GM23338 (cell line): Measurements from ENCODE around the gene BDKRB1. TPM values are rescaled to one million over a fixed set of nuclear protein-coding genes. Genes with fewer than 3 reads are reported as not detected.

Experiments
- ATAC-seq: fragments of 200-7000 bp; cut with Tn5 transposase; 3 replicates; pipeline ENCODE4 v1.9.1; 2020
- DNase-seq: peaks from one replicate; pipeline ENCODE4 v3.0.0-alpha.2; 2015; ENCODE audit warnings: low spot score
- H2AFZ ChIP-seq: fragments of 200-600 bp; sonication (generic); 2 replicates; pipeline ENCODE4 v1.8.0; 2016; ENCODE audit warnings: antibody characterized with exemption, mild to moderate bottlenecking, moderate library complexity
- H3F3A ChIP-seq: fragments of 200-600 bp; sonication (generic); replicated peaks from 2 replicates; pipeline ENCODE4 v1.8.0; 2017; ENCODE audit warnings: antibody characterized with exemption, mixed run types, low read depth
- H3K27ac ChIP-seq: fragments of 200-600 bp; sonication (generic); 2 replicates; pipeline ENCODE4 v1.6.1; 2016; ENCODE audit warnings: low read depth
- H3K27me3 ChIP-seq: fragments of 200-600 bp; sonication (generic); 2 replicates; pipeline ENCODE4 v1.8.0; 2016; ENCODE audit warnings: mild to moderate bottlenecking, mixed run types, moderate library complexity; ENCODE audit not compliant: insufficient read depth
- H3K36me3 ChIP-seq: fragments of 200-600 bp; sonication (generic); 2 replicates; pipeline ENCODE4 v1.8.0; 2016; ENCODE audit warnings: mild to moderate bottlenecking; ENCODE audit not compliant: insufficient read depth
- H3K4me1 ChIP-seq: fragments of 200-600 bp; sonication (generic); 2 replicates; pipeline ENCODE4 v1.8.0; 2016; ENCODE audit warnings: mild to moderate bottlenecking, moderate library complexity; ENCODE audit not compliant: insufficient read depth
- H3K4me2 ChIP-seq: fragments of 200-600 bp; sonication (generic); 2 replicates; pipeline ENCODE4 v1.7.1; 2017; ENCODE audit warnings: mixed run types
- H3K4me3 ChIP-seq: fragments of 200-600 bp; sonication (generic); 2 replicates; pipeline ENCODE4 v1.6.1; 2016; ENCODE audit warnings: mixed run types
- H3K79me2 ChIP-seq: fragments of 200-600 bp; sonication (generic); replicated peaks from 2 replicates; pipeline ENCODE4 v1.8.0; 2017; ENCODE audit warnings: mild to moderate bottlenecking; ENCODE audit not compliant: insufficient read depth
- H3K9me2 ChIP-seq: fragments of 200-600 bp; sonication (generic); 2 replicates; pipeline ENCODE4 v1.8.0; 2017; ENCODE audit not compliant: insufficient read depth
- H4K20me1 ChIP-seq: fragments of 200-600 bp; sonication (generic); replicated peaks from 2 replicates; pipeline ENCODE4 v1.8.0; 2017; ENCODE audit warnings: mild to moderate bottlenecking; ENCODE audit not compliant: insufficient read depth
- H3K27ac Mint-ChIP-seq: 2 replicates; pipeline ENCODE4 v1.8.0; 2020; ENCODE audit warnings: inconsistent platforms, mild to moderate bottlenecking, moderate library complexity, mixed read lengths
- H3K27me3 Mint-ChIP-seq: 3 replicates; pipeline ENCODE4 v1.8.0; 2022; ENCODE audit warnings: low read depth, mild to moderate bottlenecking, moderate library complexity, mixed read lengths, inconsistent platforms; ENCODE audit not compliant: insufficient read depth, poor library complexity
- H3K36me3 Mint-ChIP-seq: 3 replicates; pipeline ENCODE4 v1.8.0; 2021; ENCODE audit warnings: low read depth, mild to moderate bottlenecking, inconsistent platforms, moderate library complexity, mixed read lengths
- H3K4me1 Mint-ChIP-seq: 3 replicates; pipeline ENCODE4 v1.8.0; 2020; ENCODE audit warnings: mild to moderate bottlenecking, inconsistent platforms, mixed read lengths
- H3K4me3 Mint-ChIP-seq: 3 replicates; pipeline ENCODE4 v1.8.0; 2021; ENCODE audit warnings: moderate library complexity, mild to moderate bottlenecking, inconsistent platforms, mixed read lengths
- H3K9me3 Mint-ChIP-seq: 3 replicates; pipeline ENCODE4 v1.8.0; 2020; ENCODE audit warnings: moderate library complexity, mild to moderate bottlenecking, inconsistent platforms, mixed read lengths
- CREB1 ChIP-seq: fragments of 250-450 bp; sonication (Bioruptor Pico); IDR thresholded peaks from 2 replicates; pipeline ENCODE4 v1.5.0; 2020; ENCODE audit warnings: low read depth, mild to moderate bottlenecking, moderate library complexity
- CTCF ChIP-seq, 2 experiments: fragments of 200-600 bp in 1 of 2; sonication (generic) in 1 of 2; conservative IDR thresholded peaks; 2 replicates each; pipeline versions ENCODE4 v1.5.1 to v1.6.1; 2016 to 2017; ENCODE audit warnings: antibody characterized with exemption in 2 of 2, low read depth in 2 of 2, mild to moderate bottlenecking in 2 of 2, moderate library complexity in 1 of 2
- EZH2 ChIP-seq: fragments of 200-600 bp; sonication (generic); IDR thresholded peaks from one replicate; pipeline ENCODE4 v1.8.0; 2017; ENCODE audit warnings: antibody characterized with exemption, mild to moderate bottlenecking, low read depth; ENCODE audit not compliant: unreplicated experiment
- EZH2phosphoT487 ChIP-seq: fragments of 200-600 bp; sonication (generic); IDR thresholded peaks from one replicate; pipeline ENCODE4 v1.8.1; 2018; ENCODE audit warnings: antibody characterized with exemption; ENCODE audit not compliant: unreplicated experiment
- JUNB ChIP-seq: IDR thresholded peaks from one replicate; pipeline ENCODE4 v1.6.1; 2016; ENCODE audit warnings: antibody characterized with exemption; ENCODE audit not compliant: unreplicated experiment
- NANOG ChIP-seq: IDR thresholded peaks from 2 replicates; pipeline ENCODE4 v1.6.1; 2016; ENCODE audit warnings: antibody characterized with exemption, borderline replicate concordance
- STAT1 ChIP-seq: IDR thresholded peaks from one replicate; pipeline ENCODE4 v1.6.1; 2016; ENCODE audit warnings: antibody characterized with exemption; ENCODE audit not compliant: unreplicated experiment
- ZNF331 ChIP-seq: fragments of 250-450 bp; sonication (Bioruptor Pico); IDR thresholded peaks from 2 replicates; pipeline ENCODE4 v1.5.0; 2020; ENCODE audit warnings: low read depth, mild to moderate bottlenecking, moderate library complexity
- polyA plus RNA-seq: library from polyadenylated mRNA; unstranded; fragments of >200 nt; fragmentation: Nextera tagmentation; extraction: Ambion mirVana; gene quantifications from 2 replicates; pipeline ENCODE4 v1.2.1, GENCODE V29; 2016
- total RNA-seq: library from RNA; depleted of rRNA; stranded (reverse); fragments of >200 nt; shearing (Covaris generic); gene quantifications from 2 replicates; pipeline ENCODE4 v1.2.3, GENCODE V29; 2014

BDKRB1 gene
- total and polyA plus RNA-seq, 2 experiments from 2014 or later, result not detected

- Histone ChIP-seq H3K27ac (no peak overlapping the region), H4K20me1 (no peaks in the 10 kb centered on the region), H3K9me2 (no peaks in the 10 kb centered on the region), H3K36me3 (0 out of 2 replicates have a peak, but pooled peaks cover 2% of the 10 kb centered on the region), H3F3A (no peaks in the 10 kb centered on the region), H3K4me1 (no peaks in the 10 kb centered on the region), H3K4me2 (no peak overlapping the region), H3K79me2 (no peaks in the 10 kb centered on the region), H2AFZ (no peak overlapping the region), H3K27me3 (no peaks in the 10 kb centered on the region), H3K4me3 (no peak overlapping the region)
- DNase-seq (peak; percentile 81), ATAC-seq (peak; percentile 99)
- TF ChIP-seq ZNF331 (CRISPR knock-in tag) (no peak), CTCF (conservative IDR thresholded peaks at IDR 0.05; ENCODE audit: low read depth in 2 of 2) (peak; percentile 53 to 62), NANOG (no peak)
- no peak overlapping the region for H3K4me3 Mint-ChIP-seq
- 0 out of 2 replicates have a peak overlapping the region, but pooled peaks have one; percentile 49 for H3K27ac Mint-ChIP-seq
- peaks cover 2% of the 10 kb centered on the region for H3K27me3 Mint-ChIP-seq
- H3K4me1 Mint-ChIP-seq, result peaks cover 5% of the 10 kb centered on the region; the same call in 2 of the 3 replicates
- H3K9me3 Mint-ChIP-seq, result no peaks in the 10 kb centered on the region
- no peaks in the 10 kb centered on the region for H3K36me3 Mint-ChIP-seq
Measured at GRCh38 chr14:96304956-96305355, 48.9 kb downstream of the BDKRB1 start.

- TF ChIP-seq JUNB, result no peak
- no peak for TF ChIP-seq EZH2phosphoT487
- TF ChIP-seq NANOG, result no peak
- TF ChIP-seq EZH2, result no peak
- no peak for TF ChIP-seq CREB1 (CRISPR knock-in tag)
- no peak for TF ChIP-seq STAT1
- 0 out of 4 replicates have a peak, but pooled peaks of 1 of the 2 experiments have one; percentile 24 for TF ChIP-seq CTCF (conservative IDR thresholded peaks at IDR 0.05; ENCODE audit: low read depth in 2 of 2)
- Histone ChIP-seq H3K4me1 (no peaks in the 10 kb centered on the region), H3F3A (no peaks in the 10 kb centered on the region), H3K4me2 (no peak overlapping the region), H4K20me1 (no peaks in the 10 kb centered on the region; the same call in 1 of the 2 replicates), H3K27me3 (no peaks in the 10 kb centered on the region), H3K79me2 (no peaks in the 10 kb centered on the region), H3K9me2 (no peaks in the 10 kb centered on the region), H3K27ac (no peak overlapping the region), H3K36me3 (0 out of 2 replicates have a peak, but pooled peaks cover 2% of the 10 kb centered on the region), H3K4me3 (no peak overlapping the region), H2AFZ (no peak overlapping the region)
- Mint-ChIP-seq H3K4me1 (peaks cover 5% of the 10 kb centered on the region; the same call in 2 of the 3 replicates), H3K27ac (no peak overlapping the region), H3K27me3 (peaks cover 2% of the 10 kb centered on the region), H3K4me3 (no peak overlapping the region), H3K9me3 (no peaks in the 10 kb centered on the region), H3K36me3 (no peaks in the 10 kb centered on the region)
- DNase-seq, result peak; percentile 25
- no peak for ATAC-seq
Measured at GRCh38 chr14:96307434-96307833, 51.4 kb downstream of the BDKRB1 start.
